Heart left ventricle (tissue), 13 donors: ENCODE results near the gene FOXJ3.

Experiments
- POLR2A ChIP-seq, 2 donors: fragments of 450-650 bp; IDR thresholded peaks; one replicate each; pipeline ENCODE4 v1.6.1; 2017; ENCODE audit warnings: antibody characterized with exemption in 2 of 2, mild to moderate bottlenecking in 2 of 2, moderate library complexity in 2 of 2
- TF ChIP-seq, protein P1 (sequence below), 12 donors: fragments of 200-600 bp; sonication (generic) in 4 of 12; IDR thresholded peaks; one replicate each; pipeline versions ENCODE4 v1.5.0 to v1.8.0; 2018 to 2022; ENCODE audit warnings: antibody characterized with exemption in 12 of 12, mild to moderate bottlenecking in 5 of 12
- donor health status: ischemic (EF 13 %, LVEDD 7.1; RV severe dilation, severe dysfunction).
- donor health status: DM: no; HTN: yes; CAD: no.
- donor health status: DM: no; HTN: no; CAD: no.
- donor health status: ischemic (EF 25% LVEDD 6.9; RV normal size, moderate dysfunction).
- donor health status: ischemic (EF 25% LVEDD 5.7; RV mildly dilated, moderate dysfunction).
- donor health status: ischemic (EF 35%, LVEDD 5.7; RV mildly dilated, moderate dysfunction).
- donor health status: nonischemic (EF 11% LVEDD 7.7; RV severe dilation, severe dysfunction).
- donor health status: DM: yes; HTN: yes; CAD: no.
- donor health status: PGD.
- donor health status: ischemic (EF 29% LVEDD 5.4; RV normal size, mild dysfunction).
- donor health status: nonischemic (EF 23%, LVEDD 6.1; RV moderate dilation, normal function).

DNA sequence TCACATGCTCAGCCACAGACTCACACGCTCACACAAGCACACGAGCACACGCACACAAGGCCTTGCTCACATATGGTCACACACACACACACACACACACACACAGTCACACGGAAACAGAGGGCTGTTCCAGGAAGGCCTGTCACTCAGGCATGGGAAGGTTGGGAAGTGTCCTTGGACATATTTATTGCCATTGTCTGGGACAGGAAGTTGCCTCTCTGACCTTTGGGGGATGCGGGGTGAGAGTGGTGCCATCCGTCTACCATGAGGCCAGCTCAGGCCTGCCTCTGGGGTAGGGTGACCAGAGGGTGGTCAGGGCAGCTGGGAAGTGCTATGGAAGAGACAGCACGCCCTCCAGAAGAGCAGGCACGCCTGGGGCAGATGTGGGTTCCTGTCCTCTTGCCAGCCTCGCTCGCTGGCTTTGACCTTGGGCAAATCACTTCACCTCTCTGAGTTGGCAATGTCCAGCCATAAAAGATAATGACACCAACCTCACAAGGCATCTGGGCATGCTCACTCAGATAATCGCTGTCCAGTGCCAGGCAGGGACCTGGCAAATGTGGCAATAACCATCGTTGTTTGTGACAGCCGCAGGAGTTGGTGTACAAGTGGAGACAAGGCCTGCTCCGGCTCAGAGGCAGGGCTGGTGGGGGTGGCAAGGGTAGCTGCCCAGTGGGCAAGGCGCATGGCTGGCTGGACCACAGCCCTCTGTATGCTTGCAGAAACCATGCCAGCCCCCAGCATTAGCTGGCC is 162.5 kb downstream of the FOXJ3 start:
- TF ChIP-seq, protein P1, sequence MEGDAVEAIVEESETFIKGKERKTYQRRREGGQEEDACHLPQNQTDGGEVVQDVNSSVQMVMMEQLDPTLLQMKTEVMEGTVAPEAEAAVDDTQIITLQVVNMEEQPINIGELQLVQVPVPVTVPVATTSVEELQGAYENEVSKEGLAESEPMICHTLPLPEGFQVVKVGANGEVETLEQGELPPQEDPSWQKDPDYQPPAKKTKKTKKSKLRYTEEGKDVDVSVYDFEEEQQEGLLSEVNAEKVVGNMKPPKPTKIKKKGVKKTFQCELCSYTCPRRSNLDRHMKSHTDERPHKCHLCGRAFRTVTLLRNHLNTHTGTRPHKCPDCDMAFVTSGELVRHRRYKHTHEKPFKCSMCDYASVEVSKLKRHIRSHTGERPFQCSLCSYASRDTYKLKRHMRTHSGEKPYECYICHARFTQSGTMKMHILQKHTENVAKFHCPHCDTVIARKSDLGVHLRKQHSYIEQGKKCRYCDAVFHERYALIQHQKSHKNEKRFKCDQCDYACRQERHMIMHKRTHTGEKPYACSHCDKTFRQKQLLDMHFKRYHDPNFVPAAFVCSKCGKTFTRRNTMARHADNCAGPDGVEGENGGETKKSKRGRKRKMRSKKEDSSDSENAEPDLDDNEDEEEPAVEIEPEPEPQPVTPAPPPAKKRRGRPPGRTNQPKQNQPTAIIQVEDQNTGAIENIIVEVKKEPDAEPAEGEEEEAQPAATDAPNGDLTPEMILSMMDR (IDR thresholded peaks at IDR 0.05): no peak
- TF ChIP-seq POLR2A (IDR thresholded peaks at IDR 0.05): no peak
